Suprapubic skin (tissue), 3 donors: ENCODE data around the gene UBE2L5.

ENCODE experiments used
- CTCF ChIP-seq, 2 donors: fragments of 200-600 bp in 1 of 2; fragments of 450-650 bp in 1 of 2; sonication (generic) in 1 of 2; IDR thresholded peaks; one replicate each; pipeline ENCODE4 v1.5.1; 2016 to 2019; ENCODE audit warnings: antibody characterized with exemption in 2 of 2, mild to moderate bottlenecking in 1 of 2, moderate library complexity in 1 of 2
- POLR2A ChIP-seq, 2 donors: fragments of 450-650 bp; IDR thresholded peaks; one replicate each; pipeline ENCODE4 v1.6.1; 2017; ENCODE audit warnings: antibody characterized with exemption in 2 of 2, mild to moderate bottlenecking in 2 of 2, moderate library complexity in 2 of 2

- TF ChIP-seq POLR2A (IDR thresholded peaks at IDR 0.05) (peak; percentile 88 to 97), CTCF (IDR thresholded peaks at IDR 0.05) (no peak)
These were observed 43.5 kb downstream of the UBE2L5 start, which contains the start of gene HMGB1 for GRCh38 chr13:30465593-30466357.
